HG03571 (cell line): ENCODE data around the gene BRAT1.

Experiments used
- ATAC-seq: cut with Tn5 transposase; IDR thresholded peaks from one replicate; pipeline ENCODE4 v1.9.1; 2021; ENCODE audit not compliant: unreplicated experiment

Gene BRAT1

DNA sequence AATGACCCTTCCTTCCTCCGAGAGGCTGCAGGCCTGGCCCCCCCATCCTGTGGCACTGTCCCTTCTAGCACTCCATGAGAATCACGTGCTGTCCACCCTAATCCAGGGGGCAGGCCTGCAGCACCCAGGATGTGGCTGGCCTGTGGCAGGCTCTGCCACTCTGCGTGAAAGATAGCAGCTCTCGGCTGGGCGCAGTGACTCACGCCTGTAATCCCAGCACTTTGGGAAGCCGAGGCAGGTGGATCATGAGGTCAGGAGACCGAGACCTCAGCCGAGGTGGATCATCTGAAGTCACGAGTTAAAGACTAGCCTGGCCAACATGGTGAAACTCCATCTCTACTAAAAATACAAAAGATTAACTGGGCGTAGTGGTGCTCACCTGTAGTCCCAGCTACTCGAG is 54.6 kb downstream of the BRAT1 start:
- no peak for ATAC-seq

DNA sequence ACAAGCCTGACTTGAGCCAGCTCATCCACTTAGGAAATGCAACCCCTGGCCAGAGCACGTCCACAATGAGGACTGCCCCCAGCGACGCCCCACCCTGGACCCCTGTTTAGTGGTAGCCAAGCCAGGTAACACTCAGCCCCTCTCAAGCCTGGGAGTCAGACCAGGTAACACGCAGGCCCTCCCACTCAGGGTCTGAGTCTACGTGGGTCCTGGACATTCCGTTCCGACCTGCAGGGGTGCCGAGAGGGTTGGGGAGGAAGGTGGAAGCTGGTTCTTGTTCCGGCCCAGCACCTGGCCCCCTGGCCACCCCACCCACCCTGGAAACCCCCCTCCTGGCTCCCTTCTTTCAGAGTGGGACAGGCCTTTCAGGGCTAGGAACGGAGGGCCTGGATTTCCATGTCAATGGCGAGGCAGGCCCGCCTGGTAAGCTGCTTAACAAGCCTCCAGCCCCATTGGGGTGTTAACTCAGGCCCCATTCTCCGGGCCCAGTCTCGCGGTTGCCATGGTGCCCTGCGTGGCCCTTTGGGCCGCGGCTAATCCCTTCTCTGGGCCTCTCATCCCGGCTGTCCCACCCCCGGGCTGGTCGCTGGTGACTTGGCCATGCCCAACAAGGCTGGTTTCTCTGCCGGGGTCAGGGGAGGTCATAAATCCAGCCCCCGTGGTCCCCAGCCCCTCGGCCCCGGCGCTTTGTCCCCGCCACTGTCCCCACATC is 55.4 kb downstream of the BRAT1 start:
- ATAC-seq, result no peak

DNA sequence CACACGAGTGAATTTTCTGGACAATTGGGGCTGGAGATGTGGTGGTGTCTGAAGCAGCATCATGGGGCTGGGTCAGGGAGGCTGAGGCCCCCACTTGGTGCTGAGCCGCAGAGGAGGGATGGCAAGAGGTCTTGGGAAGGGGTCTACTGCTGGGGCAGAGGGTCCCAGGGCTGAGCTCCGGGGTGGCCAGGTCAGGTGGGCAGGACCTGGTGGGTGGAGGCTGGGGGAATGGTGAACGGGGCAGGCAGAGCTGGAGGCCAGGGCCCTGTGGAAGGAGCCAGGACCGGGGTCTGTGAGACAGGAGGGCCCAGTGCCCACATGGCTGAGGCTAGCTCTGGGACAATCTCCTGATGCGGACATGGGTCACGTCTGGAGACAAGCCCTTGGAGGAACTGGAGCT is 56.1 kb downstream of the BRAT1 start:
- no peak for ATAC-seq

DNA sequence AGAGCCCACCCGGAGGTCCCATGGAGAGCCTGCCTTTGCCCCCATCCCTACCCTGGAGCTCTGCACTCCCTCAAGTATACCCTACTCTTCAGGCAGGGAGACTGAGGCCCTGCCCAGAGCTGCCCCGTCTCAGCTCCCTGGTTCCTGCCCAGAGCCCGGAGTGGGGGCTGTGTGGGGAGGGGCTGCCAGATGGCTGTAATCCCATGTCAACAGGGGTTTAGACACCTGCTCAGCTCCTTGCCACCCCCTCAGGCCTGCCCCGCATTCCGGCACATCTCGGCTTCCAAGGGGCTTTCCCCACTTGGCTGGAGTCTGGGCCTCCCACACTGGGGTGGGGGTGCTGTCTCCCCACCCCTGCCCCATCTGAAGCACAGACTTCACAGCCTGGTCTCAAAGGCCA is 56.6 kb downstream of the BRAT1 start:
- ATAC-seq, result no peak

DNA sequence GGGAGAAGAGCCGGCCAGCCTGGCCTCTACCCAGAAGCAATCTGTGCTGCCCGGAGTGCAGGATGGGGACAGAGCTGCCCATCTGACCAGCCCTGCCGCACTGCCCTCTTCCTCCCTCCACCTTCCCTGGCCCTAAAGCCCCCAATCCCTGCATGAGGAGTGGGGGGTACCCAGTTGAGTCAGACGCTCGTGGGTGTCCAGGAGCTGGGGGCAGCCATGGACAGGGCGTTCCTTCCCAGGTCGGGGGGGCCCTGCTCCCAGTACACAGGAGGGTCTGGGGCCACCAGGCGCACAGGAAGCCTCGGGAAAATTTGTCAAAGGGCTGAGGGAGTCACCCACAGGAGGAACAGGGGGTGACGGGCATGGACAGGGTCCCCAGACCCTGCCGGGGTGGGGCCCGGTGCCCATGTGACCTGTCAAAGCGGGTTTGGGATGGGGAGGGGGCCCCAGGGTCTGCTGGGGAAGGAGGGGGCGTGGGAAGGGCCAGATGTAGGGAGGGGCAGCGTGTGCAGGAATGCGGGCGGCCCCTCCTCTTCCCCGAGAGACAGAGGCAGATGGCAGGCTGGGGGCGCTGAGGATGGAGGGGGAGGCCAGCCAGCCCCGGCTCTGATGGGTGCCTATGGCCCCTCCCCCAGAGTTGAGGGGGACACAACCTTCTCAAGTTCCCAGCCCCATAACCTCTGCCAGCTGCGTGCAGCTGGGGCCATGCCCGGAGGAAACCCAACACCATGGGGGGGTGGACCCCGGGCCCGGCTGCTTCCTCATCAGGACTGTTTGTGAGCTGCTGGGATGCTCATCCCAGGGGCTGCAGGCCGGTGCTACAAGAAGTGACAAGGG is 57.6 kb downstream of the BRAT1 start:
- no peak for ATAC-seq

DNA sequence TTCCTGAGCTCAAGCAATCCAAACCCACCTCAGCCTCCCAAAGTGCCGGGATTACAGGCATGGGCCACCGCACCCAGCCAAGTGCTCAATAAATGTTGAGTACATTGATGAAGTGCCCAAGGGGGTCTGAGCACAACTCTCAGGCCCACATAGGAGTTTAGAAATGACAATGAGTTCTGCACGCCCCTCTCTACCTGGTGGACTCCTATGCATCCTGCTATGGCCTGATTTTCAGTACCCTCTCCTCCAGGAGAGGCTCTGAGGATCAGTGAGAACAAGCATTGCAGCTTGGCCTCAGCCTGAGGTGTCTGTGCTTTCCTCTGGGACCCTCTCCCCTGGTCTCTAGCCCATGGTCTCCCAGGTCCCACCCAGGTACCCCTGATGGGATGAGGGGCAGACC is 58.3 kb downstream of the BRAT1 start:
- no peak for ATAC-seq

DNA sequence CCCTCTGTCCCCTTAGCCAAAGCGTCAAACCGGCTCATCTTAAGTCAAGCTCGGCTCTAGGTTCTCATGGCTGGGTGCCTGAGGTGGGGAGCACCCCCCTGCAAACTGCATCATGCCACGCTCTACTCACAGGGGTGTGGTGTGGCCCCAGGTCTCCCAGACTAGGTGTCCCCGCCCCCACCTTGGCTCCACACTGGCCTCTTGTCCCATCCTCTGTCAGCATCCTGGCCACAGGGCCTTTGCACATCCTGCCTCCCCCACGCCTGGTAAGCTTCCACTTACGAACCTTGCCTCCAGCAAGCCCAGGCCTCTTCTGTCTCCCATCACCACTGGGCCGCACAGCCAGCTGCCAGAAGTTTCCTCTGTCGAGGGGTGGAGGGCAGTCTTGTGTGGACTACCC is 58.9 kb downstream of the BRAT1 start:
- no peak for ATAC-seq

DNA sequence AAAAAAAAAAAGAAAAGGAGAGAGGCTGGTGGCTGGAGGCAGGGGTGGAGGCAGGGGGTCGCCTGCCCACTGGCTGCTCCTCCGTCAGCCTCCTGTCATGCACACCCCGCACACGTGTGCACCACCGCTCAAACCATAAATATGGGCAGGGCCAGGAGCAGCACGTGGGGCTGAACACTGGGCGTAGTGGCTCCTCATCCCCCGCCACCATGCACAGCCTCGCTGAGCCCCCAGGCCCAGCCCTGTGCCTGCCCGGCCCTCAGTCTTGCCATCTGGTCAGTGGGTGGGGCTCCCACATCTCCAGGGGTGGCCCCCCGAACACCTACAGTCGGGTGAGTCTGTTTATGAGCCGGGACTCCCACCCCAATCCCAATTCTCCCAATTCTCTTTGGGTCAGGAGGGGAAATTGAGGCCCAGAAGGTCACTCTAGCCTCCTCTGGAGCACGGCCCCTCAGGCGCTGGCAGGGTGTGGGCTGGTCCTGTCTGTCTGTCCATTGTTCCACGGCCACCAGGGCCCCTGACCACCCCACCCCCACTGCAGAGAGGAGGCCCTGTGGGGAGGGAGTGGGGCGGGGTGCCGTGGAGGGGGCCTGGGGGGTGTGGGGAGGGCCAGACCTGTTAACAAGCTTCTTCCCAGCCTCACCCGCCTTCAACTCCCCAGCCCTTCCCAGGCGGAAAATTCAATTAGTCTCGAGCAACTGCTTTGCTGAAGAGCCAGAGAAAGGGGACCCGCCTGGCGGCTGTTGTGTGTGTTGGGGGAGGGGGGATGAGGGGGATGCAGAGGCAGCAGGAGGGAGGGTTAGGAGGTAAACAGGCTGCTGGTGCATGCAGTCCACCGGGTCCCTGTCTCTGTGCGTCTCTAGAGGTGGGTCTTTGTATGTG is 59.7 kb downstream of the BRAT1 start:
- no peak for ATAC-seq

DNA sequence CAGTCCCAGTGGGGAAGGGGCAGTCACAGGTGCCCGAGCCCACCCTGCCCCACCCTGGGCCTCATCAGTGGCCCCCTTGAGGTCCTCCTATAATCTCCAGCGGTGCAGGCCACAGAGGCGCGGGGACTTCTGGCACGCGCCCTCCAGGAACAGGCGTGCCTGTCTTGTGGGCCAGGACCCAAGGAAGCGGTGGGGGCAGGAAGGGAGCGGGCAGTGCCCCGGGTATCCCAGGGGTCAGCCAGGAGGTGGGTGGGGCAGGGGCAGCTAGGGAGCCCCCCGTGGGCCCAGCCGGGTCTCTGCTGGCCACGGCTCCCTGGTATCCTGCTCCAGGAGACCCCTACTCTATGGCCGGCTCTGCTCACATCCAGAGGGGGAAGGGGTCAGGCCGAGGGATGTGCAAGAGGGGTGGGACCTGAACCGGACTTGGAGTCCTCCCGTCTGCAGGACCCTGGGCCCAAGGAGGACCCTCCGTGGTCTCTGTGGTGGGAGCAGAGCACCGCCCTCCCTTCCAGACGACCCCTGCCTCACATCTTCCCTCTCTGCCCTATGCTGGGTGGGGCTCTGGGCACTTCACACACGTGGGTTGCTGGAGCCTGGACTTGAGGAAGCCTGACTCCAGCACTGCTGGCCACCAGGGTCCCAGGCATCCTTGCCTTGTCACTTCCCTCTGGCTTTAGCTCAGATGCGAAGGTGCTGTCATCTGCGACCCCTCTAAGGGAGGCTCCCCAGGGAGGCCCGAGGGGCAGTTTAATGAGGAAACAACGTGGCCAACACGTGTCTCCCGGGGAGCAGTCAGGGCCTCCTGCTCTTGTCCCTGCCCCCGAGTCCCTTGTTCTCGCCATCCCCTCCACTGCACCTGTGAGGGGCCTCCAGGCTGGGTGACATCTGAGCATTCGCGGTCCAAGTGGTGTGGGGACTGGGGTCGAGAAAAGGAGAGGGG is 60.9 kb downstream of the BRAT1 start:
- no peak for ATAC-seq

DNA sequence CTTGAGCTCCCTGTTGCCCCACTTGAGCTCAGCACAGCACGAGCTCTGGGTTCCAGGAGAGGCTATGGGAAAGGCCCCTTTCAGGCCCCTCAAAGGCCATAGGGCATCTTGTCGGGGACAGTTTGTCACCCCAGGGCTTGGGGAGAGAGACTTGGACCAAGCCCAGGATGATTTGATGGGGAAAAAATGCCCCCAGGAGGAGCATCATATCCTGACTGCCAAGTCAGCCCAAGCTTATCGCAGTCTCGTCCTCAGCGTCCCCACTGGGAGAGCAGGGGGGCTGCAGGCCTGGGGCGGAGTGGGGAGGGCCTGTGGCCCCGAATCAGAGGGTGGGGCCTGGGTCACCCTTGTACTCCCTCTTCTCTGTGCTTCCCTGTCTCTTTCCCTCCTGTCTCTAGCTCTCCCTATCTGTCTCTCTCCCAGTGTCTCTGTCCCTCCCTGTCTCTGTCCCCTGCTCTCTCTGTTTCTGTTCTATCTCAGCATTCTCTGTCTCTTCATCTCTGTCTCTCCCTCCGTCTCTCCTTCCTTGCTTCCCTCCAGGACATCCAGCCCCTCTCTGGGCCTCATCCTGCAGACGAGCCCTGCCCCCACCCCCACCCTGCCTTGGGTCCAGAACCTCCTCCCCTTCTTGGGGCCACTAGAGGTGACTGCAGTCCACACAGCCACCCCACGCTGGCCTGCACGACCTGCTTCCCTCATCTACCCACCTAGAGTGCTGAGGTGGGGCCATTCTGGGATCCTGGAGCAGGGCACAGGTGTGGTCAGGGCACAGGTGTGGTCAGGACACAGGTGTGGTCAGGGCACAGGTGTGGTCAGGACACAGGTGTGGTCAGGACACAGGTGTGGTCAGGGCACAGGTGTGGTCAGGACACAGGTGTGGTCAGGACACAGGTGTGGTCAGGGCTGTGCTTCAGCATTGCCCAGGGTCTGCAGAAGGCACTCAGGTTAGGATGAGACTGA is 61.8 kb downstream of the BRAT1 start:
- no peak for ATAC-seq

DNA sequence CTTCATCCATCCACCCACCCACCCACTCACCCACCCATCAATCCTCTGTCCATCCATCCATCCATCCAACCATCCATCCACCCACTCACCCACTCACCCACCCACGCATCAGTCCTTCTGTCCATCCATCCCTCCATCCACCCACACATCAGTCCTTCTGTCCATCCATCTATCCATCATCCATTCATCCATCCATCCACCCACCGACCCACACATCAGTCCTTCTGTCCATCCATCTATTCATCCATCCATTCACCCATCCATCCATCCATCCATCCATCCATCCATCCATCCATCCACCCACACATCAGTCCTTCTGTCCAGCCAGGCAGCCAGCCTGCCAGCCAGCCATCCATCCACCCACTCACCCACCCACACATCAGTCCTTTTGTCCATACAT is 63.3 kb downstream of the BRAT1 start:
- no peak for ATAC-seq

DNA sequence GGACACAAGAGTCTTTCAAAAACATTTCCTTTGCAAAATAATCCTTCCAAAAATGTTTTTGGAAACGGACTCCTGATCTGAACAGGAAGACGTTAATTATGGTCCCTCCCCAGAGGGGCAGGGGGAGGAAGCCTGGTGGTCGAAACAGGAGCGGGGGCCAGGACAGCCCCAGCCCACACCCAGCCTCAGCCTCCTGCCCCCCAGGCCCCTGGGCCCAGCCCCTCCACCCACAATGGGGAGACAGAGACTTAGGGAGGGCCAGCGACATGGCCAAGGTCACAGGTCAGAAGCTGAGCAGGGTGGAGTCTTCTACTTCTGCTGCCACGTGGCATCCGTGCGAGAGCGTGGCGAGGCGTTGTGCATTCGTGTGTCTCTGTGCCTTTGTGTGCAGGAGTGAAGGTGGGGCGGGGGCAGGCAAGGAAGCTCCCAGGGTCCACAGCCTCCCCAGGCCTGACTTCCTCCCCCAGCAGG is 65.1 kb downstream of the BRAT1 start:
- no peak for ATAC-seq

DNA sequence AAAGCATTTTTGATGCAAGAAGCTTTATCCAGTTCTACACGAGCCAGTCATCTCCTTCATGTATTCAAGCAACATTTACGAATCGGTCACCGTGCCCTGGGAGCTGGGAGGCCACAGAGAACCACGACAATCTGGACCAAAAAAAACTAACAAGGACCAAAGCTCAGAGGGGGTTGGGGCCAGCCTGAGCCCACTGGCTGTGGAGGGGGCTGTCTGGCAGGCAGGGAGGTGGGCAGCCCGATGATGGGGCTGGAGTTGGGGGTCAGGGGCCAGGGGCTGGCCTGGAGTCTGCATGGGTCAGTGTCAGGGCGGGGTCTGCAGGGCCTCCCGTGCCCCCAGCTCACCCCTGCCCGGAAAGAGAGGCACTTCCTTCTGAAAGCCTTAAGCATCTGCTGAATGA is 66.6 kb downstream of the BRAT1 start:
- no peak for ATAC-seq

DNA sequence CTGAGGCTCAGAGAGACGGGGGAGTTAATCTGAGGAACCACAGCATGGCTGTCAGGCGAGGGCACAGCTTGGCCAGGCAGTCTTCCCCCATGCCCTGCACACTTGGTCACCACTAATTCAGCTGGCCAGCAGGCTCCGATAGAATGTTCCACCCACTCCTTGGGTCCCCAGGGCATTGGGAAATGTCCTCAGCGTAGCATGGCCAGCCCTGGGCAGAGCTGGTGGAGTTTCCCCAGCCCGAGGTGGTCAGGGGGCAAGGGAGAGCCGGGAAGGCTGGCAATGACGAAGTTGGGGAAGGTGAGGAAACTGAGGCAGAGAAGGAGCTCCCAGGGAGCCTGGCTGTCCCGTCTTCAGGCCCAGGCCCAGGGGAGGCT is 67.1 kb downstream of the BRAT1 start:
- ATAC-seq, result no peak
